HL-60 (cell line): ENCODE measurements around the gene SHLD1.

Experiments used
- POLR2AphosphoS5 ChIP-seq: IDR thresholded peaks from 2 replicates; pipeline ENCODE4 v1.6.1; 2012; ENCODE audit warnings: low read depth
- TF ChIP-seq, protein P1 (sequence below): IDR thresholded peaks from 2 replicates; pipeline ENCODE4 v1.6.1; 2012; ENCODE audit warnings: low read depth; ENCODE audit not compliant: insufficient replicate concordance

GRCh38 chr20:5741089-5741488, 9.1 kb upstream of the SHLD1 start:
- TF ChIP-seq, protein P1, sequence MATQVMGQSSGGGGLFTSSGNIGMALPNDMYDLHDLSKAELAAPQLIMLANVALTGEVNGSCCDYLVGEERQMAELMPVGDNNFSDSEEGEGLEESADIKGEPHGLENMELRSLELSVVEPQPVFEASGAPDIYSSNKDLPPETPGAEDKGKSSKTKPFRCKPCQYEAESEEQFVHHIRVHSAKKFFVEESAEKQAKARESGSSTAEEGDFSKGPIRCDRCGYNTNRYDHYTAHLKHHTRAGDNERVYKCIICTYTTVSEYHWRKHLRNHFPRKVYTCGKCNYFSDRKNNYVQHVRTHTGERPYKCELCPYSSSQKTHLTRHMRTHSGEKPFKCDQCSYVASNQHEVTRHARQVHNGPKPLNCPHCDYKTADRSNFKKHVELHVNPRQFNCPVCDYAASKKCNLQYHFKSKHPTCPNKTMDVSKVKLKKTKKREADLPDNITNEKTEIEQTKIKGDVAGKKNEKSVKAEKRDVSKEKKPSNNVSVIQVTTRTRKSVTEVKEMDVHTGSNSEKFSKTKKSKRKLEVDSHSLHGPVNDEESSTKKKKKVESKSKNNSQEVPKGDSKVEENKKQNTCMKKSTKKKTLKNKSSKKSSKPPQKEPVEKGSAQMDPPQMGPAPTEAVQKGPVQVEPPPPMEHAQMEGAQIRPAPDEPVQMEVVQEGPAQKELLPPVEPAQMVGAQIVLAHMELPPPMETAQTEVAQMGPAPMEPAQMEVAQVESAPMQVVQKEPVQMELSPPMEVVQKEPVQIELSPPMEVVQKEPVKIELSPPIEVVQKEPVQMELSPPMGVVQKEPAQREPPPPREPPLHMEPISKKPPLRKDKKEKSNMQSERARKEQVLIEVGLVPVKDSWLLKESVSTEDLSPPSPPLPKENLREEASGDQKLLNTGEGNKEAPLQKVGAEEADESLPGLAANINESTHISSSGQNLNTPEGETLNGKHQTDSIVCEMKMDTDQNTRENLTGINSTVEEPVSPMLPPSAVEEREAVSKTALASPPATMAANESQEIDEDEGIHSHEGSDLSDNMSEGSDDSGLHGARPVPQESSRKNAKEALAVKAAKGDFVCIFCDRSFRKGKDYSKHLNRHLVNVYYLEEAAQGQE, result no peak
- no peak for TF ChIP-seq POLR2AphosphoS5
